ENCODE data around the gene CLEC17A.

DNA sequence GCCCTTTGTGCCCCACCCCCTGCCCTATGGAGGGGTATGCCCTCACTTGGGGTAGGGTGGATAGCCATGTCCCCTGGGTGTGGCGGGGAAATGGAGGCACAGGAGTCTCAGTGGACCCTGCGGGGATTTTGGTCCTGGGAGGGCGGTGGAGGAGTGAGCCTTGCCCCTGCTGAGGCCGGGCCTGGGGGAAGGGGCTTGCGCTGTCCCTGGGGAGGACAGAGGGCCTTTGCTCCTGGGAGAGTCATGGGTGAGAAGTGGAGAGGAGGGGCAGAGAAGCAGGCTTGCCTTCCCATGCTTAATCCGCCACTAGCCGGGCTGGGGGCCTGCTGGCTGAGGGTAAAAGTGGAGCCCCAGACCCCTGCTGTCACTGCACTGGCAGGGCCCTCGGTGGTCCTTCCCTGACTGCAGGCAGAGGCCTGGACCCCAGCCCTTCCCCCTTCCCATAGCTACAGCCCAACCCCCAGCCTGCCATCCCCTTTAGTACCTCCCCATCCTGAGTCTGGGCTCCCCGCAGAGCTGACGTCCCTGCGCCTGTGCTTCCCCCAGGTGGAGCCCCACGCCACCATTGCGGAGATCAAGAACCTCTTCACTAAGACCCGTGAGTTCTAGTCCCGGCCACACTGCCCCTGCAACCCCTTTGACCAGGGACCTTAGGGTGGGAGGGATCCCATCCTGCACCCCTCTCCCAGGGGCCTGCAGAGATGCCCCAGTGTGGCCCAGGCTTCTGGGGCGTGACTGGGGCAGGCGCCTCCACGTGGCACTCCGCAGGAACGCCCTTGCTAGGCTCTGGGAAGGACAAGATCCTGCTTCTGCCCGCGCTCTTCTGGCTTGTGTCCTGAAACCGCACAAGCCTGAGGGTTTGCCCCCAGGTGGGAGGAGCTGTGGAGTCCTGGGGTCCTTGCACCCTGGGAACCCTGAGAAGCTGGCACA lies 20.0 kb upstream of the CLEC17A start:
- TF ChIP-seq, protein P1, sequence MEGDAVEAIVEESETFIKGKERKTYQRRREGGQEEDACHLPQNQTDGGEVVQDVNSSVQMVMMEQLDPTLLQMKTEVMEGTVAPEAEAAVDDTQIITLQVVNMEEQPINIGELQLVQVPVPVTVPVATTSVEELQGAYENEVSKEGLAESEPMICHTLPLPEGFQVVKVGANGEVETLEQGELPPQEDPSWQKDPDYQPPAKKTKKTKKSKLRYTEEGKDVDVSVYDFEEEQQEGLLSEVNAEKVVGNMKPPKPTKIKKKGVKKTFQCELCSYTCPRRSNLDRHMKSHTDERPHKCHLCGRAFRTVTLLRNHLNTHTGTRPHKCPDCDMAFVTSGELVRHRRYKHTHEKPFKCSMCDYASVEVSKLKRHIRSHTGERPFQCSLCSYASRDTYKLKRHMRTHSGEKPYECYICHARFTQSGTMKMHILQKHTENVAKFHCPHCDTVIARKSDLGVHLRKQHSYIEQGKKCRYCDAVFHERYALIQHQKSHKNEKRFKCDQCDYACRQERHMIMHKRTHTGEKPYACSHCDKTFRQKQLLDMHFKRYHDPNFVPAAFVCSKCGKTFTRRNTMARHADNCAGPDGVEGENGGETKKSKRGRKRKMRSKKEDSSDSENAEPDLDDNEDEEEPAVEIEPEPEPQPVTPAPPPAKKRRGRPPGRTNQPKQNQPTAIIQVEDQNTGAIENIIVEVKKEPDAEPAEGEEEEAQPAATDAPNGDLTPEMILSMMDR (IDR thresholded peaks at IDR 0.05) = no peak
- TF ChIP-seq, protein P2, sequence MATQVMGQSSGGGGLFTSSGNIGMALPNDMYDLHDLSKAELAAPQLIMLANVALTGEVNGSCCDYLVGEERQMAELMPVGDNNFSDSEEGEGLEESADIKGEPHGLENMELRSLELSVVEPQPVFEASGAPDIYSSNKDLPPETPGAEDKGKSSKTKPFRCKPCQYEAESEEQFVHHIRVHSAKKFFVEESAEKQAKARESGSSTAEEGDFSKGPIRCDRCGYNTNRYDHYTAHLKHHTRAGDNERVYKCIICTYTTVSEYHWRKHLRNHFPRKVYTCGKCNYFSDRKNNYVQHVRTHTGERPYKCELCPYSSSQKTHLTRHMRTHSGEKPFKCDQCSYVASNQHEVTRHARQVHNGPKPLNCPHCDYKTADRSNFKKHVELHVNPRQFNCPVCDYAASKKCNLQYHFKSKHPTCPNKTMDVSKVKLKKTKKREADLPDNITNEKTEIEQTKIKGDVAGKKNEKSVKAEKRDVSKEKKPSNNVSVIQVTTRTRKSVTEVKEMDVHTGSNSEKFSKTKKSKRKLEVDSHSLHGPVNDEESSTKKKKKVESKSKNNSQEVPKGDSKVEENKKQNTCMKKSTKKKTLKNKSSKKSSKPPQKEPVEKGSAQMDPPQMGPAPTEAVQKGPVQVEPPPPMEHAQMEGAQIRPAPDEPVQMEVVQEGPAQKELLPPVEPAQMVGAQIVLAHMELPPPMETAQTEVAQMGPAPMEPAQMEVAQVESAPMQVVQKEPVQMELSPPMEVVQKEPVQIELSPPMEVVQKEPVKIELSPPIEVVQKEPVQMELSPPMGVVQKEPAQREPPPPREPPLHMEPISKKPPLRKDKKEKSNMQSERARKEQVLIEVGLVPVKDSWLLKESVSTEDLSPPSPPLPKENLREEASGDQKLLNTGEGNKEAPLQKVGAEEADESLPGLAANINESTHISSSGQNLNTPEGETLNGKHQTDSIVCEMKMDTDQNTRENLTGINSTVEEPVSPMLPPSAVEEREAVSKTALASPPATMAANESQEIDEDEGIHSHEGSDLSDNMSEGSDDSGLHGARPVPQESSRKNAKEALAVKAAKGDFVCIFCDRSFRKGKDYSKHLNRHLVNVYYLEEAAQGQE (IDR thresholded peaks at IDR 0.05) = no peak
